PC-9 (cell line): ENCODE data around the gene OPRPN. TPM values are rescaled to one million over a fixed set of nuclear protein-coding genes. Genes with fewer than 3 reads are reported as not detected.

Experiments
- BruUV-seq: library from RNA; stranded (reverse); fragments of 400-500 nt; replicated peaks from 2 replicates; lab custom pipeline; 2021; lab: Mats Ljungman, UMichigan
- CTCF ChIA-PET: fragments of 300-600 bp; sonication (Branson Sonifier 250); formaldehyde crosslinking; loops from one replicate; lab custom pipeline; 2022; ENCODE audit warnings: antibody characterized with exemption; lab: Charles Lee
- POLR2A ChIA-PET: fragments of 300-600 bp; sonication (Branson Sonifier 250); formaldehyde crosslinking; loops from one replicate; lab custom pipeline; 2022; ENCODE audit warnings: antibody characterized with exemption; ENCODE audit not compliant: unreplicated experiment; lab: Charles Lee
- DNase-seq, 2 experiments: peaks; one replicate each; pipeline versions ENCODE4 v3.0.0 to v3.0.0-alpha.2; 2015 to 2022; ENCODE audit warnings: mixed read lengths in 1 of 2
- H2AFZ ChIP-seq: fragments of 200-600 bp; sonication (generic); 2 replicates; pipeline ENCODE4 v1.8.1; 2017; ENCODE audit warnings: antibody characterized with exemption
- H3F3A ChIP-seq: fragments of 200-600 bp; sonication (generic); 2 replicates; pipeline ENCODE4 v1.8.1; 2017; ENCODE audit warnings: antibody characterized with exemption, mild to moderate bottlenecking, low read depth; ENCODE audit not compliant: insufficient read depth
- H3K27ac ChIP-seq: fragments of 200-600 bp; sonication (generic); 2 replicates; pipeline ENCODE4 v1.6.1; 2016; ENCODE audit warnings: mixed run types
- H3K27me3 ChIP-seq: fragments of 200-600 bp; sonication (generic); 2 replicates; pipeline ENCODE4 v1.6.1; 2016; ENCODE audit warnings: low read depth, mixed run types; ENCODE audit not compliant: insufficient read depth
- H3K36me3 ChIP-seq: fragments of 200-600 bp; sonication (generic); 2 replicates; pipeline ENCODE4 v1.6.1; 2016; ENCODE audit warnings: low read depth, mixed run types
- H3K4me1 ChIP-seq: fragments of 200-600 bp; sonication (generic); replicated peaks from 2 replicates; pipeline ENCODE4 v1.6.1; 2016; ENCODE audit warnings: mixed run types; ENCODE audit not compliant: insufficient read depth
- H3K4me2 ChIP-seq: fragments of 200-600 bp; sonication (generic); 2 replicates; pipeline ENCODE4 v1.6.1; 2017; ENCODE audit warnings: mixed run types
- H3K4me3 ChIP-seq: fragments of 200-600 bp; sonication (generic); 2 replicates; pipeline ENCODE4 v1.6.1; 2016; ENCODE audit warnings: mixed run types
- H3K79me2 ChIP-seq: fragments of 200-600 bp; sonication (generic); 2 replicates; pipeline ENCODE4 v1.6.1; 2017; ENCODE audit warnings: low read depth, mixed run types
- H3K9me2 ChIP-seq: fragments of 200-600 bp; sonication (generic); 2 replicates; pipeline ENCODE4 v1.8.1; 2017; ENCODE audit warnings: mild to moderate bottlenecking; ENCODE audit not compliant: insufficient read depth
- H3K9me3 ChIP-seq: fragments of 200-600 bp; sonication (generic); 2 replicates; pipeline ENCODE4 v1.8.1; 2016; ENCODE audit warnings: low read depth; ENCODE audit not compliant: insufficient read depth
- H4K20me1 ChIP-seq: fragments of 200-600 bp; sonication (generic); 2 replicates; pipeline ENCODE4 v1.8.1; 2017; ENCODE audit not compliant: insufficient read depth
- CTCF ChIP-seq: fragments of 200-600 bp; sonication (generic); conservative IDR thresholded peaks from 2 replicates; pipeline ENCODE4 v1.6.1; 2017; ENCODE audit warnings: mixed run types, antibody characterized with exemption, mild to moderate bottlenecking, moderate library complexity
- EZH2 ChIP-seq: fragments of 200-600 bp; sonication (generic); IDR thresholded peaks from 2 replicates; pipeline ENCODE4 v1.8.0; 2017; ENCODE audit warnings: antibody characterized with exemption, low read depth
- intact Hi-C: fragments of 100-400 bp; cut with micrococcal nuclease; formaldehyde crosslinking; loops from one replicate; pipeline ENCODE4 v1.10.0; 2022; ENCODE audit not compliant: unreplicated experiment
- total RNA-seq: library from RNA; stranded (reverse); gene quantifications from 2 replicates; pipeline ENCODE4 v1.2.3, GENCODE V29; 2021

Gene OPRPN
- total RNA-seq, 1 experiment from 2014 or later: not detected

- Histone ChIP-seq H3K27me3 (no peaks in the 10 kb centered on the region), H4K20me1 (no peaks in the 10 kb centered on the region), H3K9me2 (no peaks in the 10 kb centered on the region), H3K27ac (no peak overlapping the region), H3K4me1 (no peaks in the 10 kb centered on the region), H3F3A (no peaks in the 10 kb centered on the region), H3K4me3 (no peak overlapping the region), H3K4me2 (no peak overlapping the region), H3K36me3 (no peaks in the 10 kb centered on the region), H3K79me2 (no peaks in the 10 kb centered on the region), H3K9me3 (no peaks in the 10 kb centered on the region), H2AFZ (no peak overlapping the region)
- POLR2A ChIA-PET: no interaction called here
- intact Hi-C loops: no loop called here
- no TSS peak for BruUV-seq
- TF ChIP-seq CTCF (no peak), EZH2 (no peak)
- no peak for DNase-seq
- CTCF ChIA-PET: no interaction called here
Observed at GRCh38 chr4:70367813-70368212, 29.9 kb upstream of the OPRPN start.

- POLR2A ChIA-PET: no interaction called here
- TF ChIP-seq EZH2 (no peak), CTCF (no peak)
- no TSS peak for BruUV-seq
Observed at GRCh38 chr4:70371987-70372386, 25.8 kb upstream of the OPRPN start.

DNA sequence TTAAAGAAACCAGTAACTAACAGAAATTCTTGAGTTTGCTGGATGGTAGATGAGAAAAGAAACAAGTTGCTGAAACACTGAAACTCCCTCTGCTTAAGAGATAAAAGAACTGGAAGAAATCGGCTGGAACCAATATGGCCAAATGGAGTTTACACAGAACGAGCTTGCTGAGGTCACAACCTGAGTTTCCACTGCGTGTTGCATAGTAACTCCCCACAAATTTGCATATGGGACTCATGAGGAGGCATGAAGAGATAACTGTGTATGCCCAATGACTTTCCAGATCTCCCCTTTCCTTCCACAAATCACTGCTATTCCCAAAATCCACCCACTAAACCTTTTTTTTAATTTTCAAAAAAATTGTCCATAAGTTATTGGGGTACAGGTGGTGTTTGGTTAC is 25.0 kb upstream of the OPRPN start:
- Histone ChIP-seq H3K27me3 (no peaks in the 10 kb centered on the region), H3K4me2 (no peak overlapping the region), H2AFZ (no peak overlapping the region), H3K4me1 (no peaks in the 10 kb centered on the region), H3K79me2 (no peaks in the 10 kb centered on the region), H3F3A (no peaks in the 10 kb centered on the region), H3K9me2 (no peaks in the 10 kb centered on the region), H3K4me3 (no peak overlapping the region), H3K36me3 (no peaks in the 10 kb centered on the region), H3K9me3 (no peaks in the 10 kb centered on the region), H4K20me1 (no peaks in the 10 kb centered on the region), H3K27ac (no peak overlapping the region)
- CTCF ChIA-PET: no interaction called here
- DNase-seq: no peak
- TF ChIP-seq EZH2 (no peak), CTCF (no peak)
- intact Hi-C loops: no loop called here
- POLR2A ChIA-PET: no interaction called here
- BruUV-seq: no TSS peak

More at GRCh38 chr4:70371987-70372386, 25.8 kb upstream of the OPRPN start:
- Histone ChIP-seq H3K27ac (no peak overlapping the region), H3K27me3 (no peaks in the 10 kb centered on the region), H3K79me2 (no peaks in the 10 kb centered on the region), H3K9me2 (no peaks in the 10 kb centered on the region), H3K36me3 (no peaks in the 10 kb centered on the region), H3K4me1 (no peaks in the 10 kb centered on the region), H2AFZ (no peak overlapping the region), H3F3A (no peaks in the 10 kb centered on the region), H4K20me1 (no peaks in the 10 kb centered on the region), H3K4me3 (no peak overlapping the region), H3K9me3 (no peaks in the 10 kb centered on the region), H3K4me2 (no peak overlapping the region)
- DNase-seq: no peak
- intact Hi-C loops: no loop called here
- CTCF ChIA-PET: no interaction called here
